ENCODE measurements around the gene GPER1. TPM values are rescaled to one million over a fixed set of nuclear protein-coding genes. Genes with fewer than 3 reads are reported as not detected.

Gene GPER1
- total RNA-seq, 1 donor from 2014 or later: 11.1 TPM

DNA sequence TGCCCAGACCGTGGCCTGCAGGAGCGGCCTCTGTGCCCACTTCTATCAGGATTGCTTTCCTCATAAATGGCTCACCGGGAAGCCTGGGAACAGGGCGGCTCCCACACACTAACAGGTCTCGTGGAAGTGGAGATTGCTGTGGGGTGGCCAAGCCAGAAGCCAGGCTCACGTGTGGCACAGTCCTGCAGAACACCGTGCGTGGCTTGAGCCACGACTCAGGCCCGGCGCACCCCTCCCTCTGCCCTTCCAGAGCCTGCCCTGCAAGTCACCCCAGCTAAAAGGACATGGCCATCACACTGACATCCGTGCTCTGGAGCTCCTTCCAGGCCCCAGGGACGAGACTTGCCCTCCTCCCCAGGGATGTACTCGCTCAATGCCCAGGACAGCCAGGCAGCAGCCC, 7.0 kb downstream of the GPER1 start:
- Histone ChIP-seq H3K4me1 (no peaks in the 10 kb centered on the region), H3K4me3 (no peak overlapping the region), H3K36me3 (peaks cover 6% of the 10 kb centered on the region), H3K27ac (no peak overlapping the region), H3K27me3 (no peaks in the 10 kb centered on the region), H3K9me3 (no peaks in the 10 kb centered on the region)
- no peak for TF ChIP-seq CTCF (IDR thresholded peaks at IDR 0.05)
- DNase-seq (no peak), ATAC-seq (no peak)
- intact Hi-C loops (cut with DNase I): no loop called here

GRCh38 chr7:1095621-1096155, 7.8 kb downstream of the GPER1 start:
- ATAC-seq (no peak), DNase-seq (no peak)
- Histone ChIP-seq H3K27me3 (no peaks in the 10 kb centered on the region), H3K27ac (no peak overlapping the region), H3K4me3 (no peak overlapping the region), H3K36me3 (peaks cover 6% of the 10 kb centered on the region), H3K9me3 (no peaks in the 10 kb centered on the region), H3K4me1 (no peaks in the 10 kb centered on the region)
- intact Hi-C loops (cut with DNase I): no loop called here
- TF ChIP-seq CTCF (IDR thresholded peaks at IDR 0.05): no peak

GRCh38 chr7:1096156-1097119, 8.5 kb downstream of the GPER1 start:
- intact Hi-C loops (cut with DNase I): no loop called here
- ATAC-seq (peak; percentile 70), DNase-seq (peak; percentile 80)
- Histone ChIP-seq H3K36me3 (peaks cover 6% of the 10 kb centered on the region), H3K4me1 (no peaks in the 10 kb centered on the region), H3K27me3 (no peaks in the 10 kb centered on the region), H3K27ac (no peak overlapping the region), H3K4me3 (no peak overlapping the region), H3K9me3 (no peaks in the 10 kb centered on the region)
- no peak for TF ChIP-seq CTCF (IDR thresholded peaks at IDR 0.05)

DNA sequence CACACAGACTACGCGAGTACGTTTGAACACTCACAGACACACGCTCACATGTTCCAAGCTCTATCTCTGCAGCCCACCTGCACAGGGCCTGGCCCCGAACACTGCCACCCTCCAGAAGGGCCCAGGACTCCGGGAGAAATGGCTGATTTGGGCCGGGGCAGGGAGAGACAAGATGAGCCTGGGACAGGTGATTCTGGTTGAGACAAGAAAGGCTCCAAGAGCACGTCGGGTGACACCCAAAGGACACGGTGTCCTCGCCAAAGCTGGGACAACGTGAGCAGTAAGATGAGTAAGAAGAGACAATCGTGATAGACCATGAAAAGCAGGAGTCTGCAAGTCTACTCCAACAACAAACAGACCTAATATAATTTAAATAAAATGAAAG, 9.2 kb downstream of the GPER1 start:
- no peak overlapping the region for H3K4me3 ChIP-seq
- TF ChIP-seq CTCF (IDR thresholded peaks at IDR 0.05): no peak
- H3K27me3 ChIP-seq: no peaks in the 10 kb centered on the region
- H3K36me3 ChIP-seq: peaks cover 6% of the 10 kb centered on the region
- no peaks in the 10 kb centered on the region for H3K4me1 ChIP-seq
- H3K27ac ChIP-seq: no peak overlapping the region
- H3K9me3 ChIP-seq: no peaks in the 10 kb centered on the region
- ATAC-seq (no peak), DNase-seq (no peak)
- intact Hi-C loops (cut with DNase I): no loop called here

DNA sequence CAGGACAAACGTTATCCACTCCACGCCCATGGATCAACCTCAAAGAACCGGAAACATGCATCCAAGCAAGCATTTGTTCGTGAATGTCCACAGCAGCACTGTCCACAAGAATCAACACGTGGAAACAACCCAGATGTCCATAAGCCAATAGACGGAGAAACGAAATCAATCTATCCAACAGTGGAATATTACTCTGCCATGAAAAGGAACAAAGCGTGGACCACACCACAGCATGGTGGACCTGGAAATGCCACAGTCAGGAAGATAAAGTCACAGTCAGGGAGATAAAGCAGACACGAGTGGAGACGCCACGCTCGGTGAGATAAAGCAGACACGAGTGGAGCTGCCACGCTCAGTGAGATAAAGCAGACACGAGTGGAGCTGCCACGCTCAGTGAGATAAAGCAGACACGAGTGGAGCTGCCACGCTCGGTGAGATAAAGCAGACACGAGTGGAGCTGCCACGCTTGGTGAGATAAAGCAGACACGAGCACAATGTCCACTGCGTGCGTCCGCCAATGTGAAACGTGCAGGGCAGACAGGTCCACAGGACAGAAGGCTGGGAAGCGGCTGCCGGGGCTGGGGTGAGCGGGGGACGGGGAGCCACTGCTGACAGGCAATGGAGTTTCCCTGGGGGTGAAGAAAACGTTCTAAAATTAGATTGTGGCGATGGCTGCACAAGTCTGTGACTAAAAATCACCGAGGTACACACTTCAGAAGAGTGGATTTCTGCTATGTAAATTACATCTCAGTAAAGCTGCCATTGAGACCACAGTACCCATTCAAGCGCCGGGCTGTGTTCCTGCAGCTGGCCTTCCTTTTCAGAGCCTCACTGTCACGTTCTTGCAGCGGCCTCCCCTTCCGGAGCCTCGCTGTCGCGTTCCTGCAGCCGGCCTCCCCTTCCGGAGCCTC, 10.6 kb downstream of the GPER1 start:
- intact Hi-C loops (cut with DNase I): no loop called here
- H3K9me3 ChIP-seq: no peaks in the 10 kb centered on the region
- DNase-seq (no peak), ATAC-seq (no peak)
- no peak overlapping the region for H3K27ac ChIP-seq
- H3K27me3 ChIP-seq: no peaks in the 10 kb centered on the region
- no peaks in the 10 kb centered on the region for H3K36me3 ChIP-seq
- no peak for TF ChIP-seq CTCF (IDR thresholded peaks at IDR 0.05)
- no peak overlapping the region for H3K4me3 ChIP-seq
- no peaks in the 10 kb centered on the region for H3K4me1 ChIP-seq

All from upper lobe of right lung (tissue), 1 donor.